A549 (cell line): ENCODE measurements around the gene ETFDH. TPM values are rescaled to one million over a fixed set of nuclear protein-coding genes. Genes with fewer than 3 reads are reported as not detected.

ENCODE experiments used
- ATAC-seq, 2 experiments: fragments of 200-7000 bp in 1 of 2; fragments of >200 bp in 1 of 2; cut with Nextera tagmentation in 1 of 2; cut with Tn5 transposase in 1 of 2; 3 replicates each; pipeline versions ENCODE4 v1.8.0 to v1.9.1; 2018 to 2020; ENCODE audit warnings: mild to moderate bottlenecking in 1 of 2, moderate library complexity in 1 of 2
- CTCF ChIA-PET: fragments of 300-600 bp; sonication (Branson Sonifier 250); formaldehyde crosslinking; extraction: SDS; loops from one replicate; lab custom pipeline; 2021; ENCODE audit warnings: antibody characterized with exemption, inconsistent platforms; lab: Yijun Ruan, JAX
- POLR2A ChIA-PET: fragments of 350-600 bp; formaldehyde crosslinking; extraction: SDS; loops from one replicate; lab custom pipeline; 2021; ENCODE audit warnings: antibody characterized with exemption, inconsistent platforms; lab: Yijun Ruan, JAX
- DNase-seq, 2 experiments: peaks; one replicate each; pipeline versions ENCODE4 v3.0.0 to v3.0.0-alpha.2; 2011 to 2016; ENCODE audit warnings: low read depth in 1 of 2, low spot score in 1 of 2
- FAIRE-seq: peaks from 2 replicates; lab custom pipeline; 2011; peaks lifted over from hg19 to GRCh38; lab: Jason Lieb, UNC
- H3K27ac ChIP-seq, 2 experiments: fragments of >200 bp; sonication (Bioruptor Twin); formaldehyde crosslinking; 3 replicates each; pipeline ENCODE4 v1.5.1; 2016 to 2017
- H3K4me1 ChIP-seq: fragments of >200 bp; sonication (Bioruptor Twin); formaldehyde crosslinking; 3 replicates; pipeline ENCODE4 v1.6.1; 2016
- H3K4me2 ChIP-seq: fragments of >200 bp; sonication (Bioruptor Twin); formaldehyde crosslinking; 3 replicates; pipeline ENCODE4 v1.6.1; 2016
- H3K4me3 ChIP-seq: fragments of >200 bp; sonication (Bioruptor Twin); formaldehyde crosslinking; 3 replicates; pipeline ENCODE4 v1.5.1; 2016
- H3K9me3 ChIP-seq: fragments of >200 bp; sonication (Bioruptor Twin); formaldehyde crosslinking; 3 replicates; pipeline ENCODE4 v1.6.1; 2016
- BHLHE40 ChIP-seq: IDR thresholded peaks from 2 replicates; pipeline ENCODE4 v1.6.1; 2012; ENCODE audit warnings: low read depth, low read length, inconsistent platforms
- CEBPB ChIP-seq, 2 experiments: fragments of >200 bp in 1 of 2; sonication (Bioruptor Twin) in 1 of 2; formaldehyde crosslinking in 1 of 2; IDR thresholded peaks; 2 replicates each; pipeline ENCODE4 v1.6.1; 2012 to 2016
- CHD2 ChIP-seq: fragments of 150-350 bp; IDR thresholded peaks from 2 replicates; pipeline ENCODE4 v1.6.1; 2014; ENCODE audit warnings: low read length; ENCODE audit not compliant: partially characterized antibody
- CTCF ChIP-seq: fragments of >200 bp; sonication (Bioruptor Twin); formaldehyde crosslinking; IDR thresholded peaks from 3 replicates; pipeline ENCODE4 v1.5.1; 2016
- ESRRA ChIP-seq: fragments of 150-350 bp; IDR thresholded peaks from 2 replicates; pipeline ENCODE4 v1.6.1; 2014; ENCODE audit warnings: mild to moderate bottlenecking, low read length, borderline replicate concordance
- FOSL2 ChIP-seq, 2 experiments: fragments of 450-650 bp in 1 of 2; fragments of >200 bp in 1 of 2; sonication (Bioruptor Twin) in 1 of 2; formaldehyde crosslinking; IDR thresholded peaks; 2 replicates each; pipeline versions ENCODE4 v1.5.0 to v1.6.1; 2016 to 2020; ENCODE audit warnings: mild to moderate bottlenecking in 1 of 2, moderate library complexity in 1 of 2
- GATA3 ChIP-seq: IDR thresholded peaks from 2 replicates; pipeline ENCODE4 v1.6.1; 2012; ENCODE audit warnings: borderline replicate concordance
- HOXB13 ChIP-seq: fragments of 250-450 bp; sonication (Bioruptor Pico); IDR thresholded peaks from 2 replicates; pipeline ENCODE4 v1.5.0; 2020; ENCODE audit warnings: low read depth, mild to moderate bottlenecking, moderate library complexity
- JUN ChIP-seq, 2 experiments: fragments of >200 bp; sonication (Bioruptor Twin); formaldehyde crosslinking; IDR thresholded peaks; 2 replicates in 1 of 2; 3 replicates in 1 of 2; pipeline ENCODE4 v1.6.1; 2016 to 2017
- KDM1A ChIP-seq: fragments of 200-600 bp; sonication (generic); IDR thresholded peaks from 2 replicates; pipeline ENCODE4 v1.6.1; 2016; ENCODE audit warnings: low read depth, mild to moderate bottlenecking
- MAZ ChIP-seq: fragments of 150-350 bp; IDR thresholded peaks from 2 replicates; pipeline ENCODE4 v1.6.1; 2014; ENCODE audit warnings: antibody characterized with exemption, low read depth, low read length, borderline replicate concordance
- NPAS2 ChIP-seq: fragments of 250-450 bp; sonication (Bioruptor Pico); IDR thresholded peaks from 2 replicates; pipeline ENCODE4 v1.8.0; 2022; ENCODE audit warnings: mild to moderate bottlenecking, moderate library complexity, borderline replicate concordance
- PHF8 ChIP-seq: fragments of 200-600 bp; sonication (generic); IDR thresholded peaks from 2 replicates; pipeline ENCODE4 v1.6.1; 2016; ENCODE audit warnings: low read depth, mild to moderate bottlenecking, antibody characterized with exemption, moderate library complexity, borderline replicate concordance
- POLR2A ChIP-seq: IDR thresholded peaks from 2 replicates; pipeline ENCODE4 v1.6.1; 2012; ENCODE audit warnings: mild to moderate bottlenecking, low read length
- RAD21 ChIP-seq, 2 experiments: fragments of >200 bp in 1 of 2; sonication (Bioruptor Twin) in 1 of 2; formaldehyde crosslinking in 1 of 2; IDR thresholded peaks in 1 of 2; conservative IDR thresholded peaks in 1 of 2; 2 replicates in 1 of 2; 3 replicates in 1 of 2; pipeline ENCODE4 v1.6.1; 2012 to 2018; ENCODE audit warnings: inconsistent platforms in 1 of 2
- RNF2 ChIP-seq: fragments of 200-600 bp; sonication (generic); IDR thresholded peaks from 2 replicates; pipeline ENCODE4 v1.6.1; 2016; ENCODE audit warnings: low read depth, mild to moderate bottlenecking, antibody characterized with exemption, moderate library complexity, borderline replicate concordance
- WGBS: methylation state at CpG from one replicate; pipeline ENCODE4 v1.1.6; 2017; ENCODE audit errors: missing lambda C conversion rate; 5-methylcytosine and 5-hydroxymethylcytosine counted together
- polyA minus RNA-seq: library from RNA; depleted of rRNA, polyadenylated mRNA; stranded (reverse); fragments of >200 nt; gene quantifications from 2 replicates; pipeline ENCODE4 v1.2.3, GENCODE V29; 2011; rRNA and poly(A)+ RNA removed
- polyA plus RNA-seq, 4 experiments: library from polyadenylated mRNA; depleted of rRNA in 3 of 4; stranded (reverse); fragments of >200 nt; fragmentation: RNase III in 1 of 4; extraction: RNeasy Plus Mini Kit Qiagen cat#74134 plus additional on column Dnase treatment in 1 of 4; gene quantifications; 2 replicates in 3 of 4; 3 replicates in 1 of 4; pipeline ENCODE4 v1.2.3, GENCODE V29; 2011 to 2017
- TF ChIP-seq, protein P1 (sequence below): IDR thresholded peaks from 2 replicates; pipeline ENCODE4 v1.6.1; 2012
- TF ChIP-seq, protein P2 (sequence below): fragments of 200-600 bp; sonication (generic); IDR thresholded peaks from 2 replicates; pipeline ENCODE4 v1.6.1; 2016; ENCODE audit warnings: antibody characterized with exemption, mild to moderate bottlenecking, moderate library complexity

Gene ETFDH
- 13.4 and 15.7 TPM in 2 replicates for polyA plus RNA-seq (2011; rRNA removed)
- polyA plus RNA-seq (2012; cell fraction: cytosol; rRNA removed) = 5.8 and 6.0 TPM in 2 replicates
- polyA plus RNA-seq (2012; cell fraction: nucleus; rRNA removed) = 5.6 and 8.1 TPM in 2 replicates
- polyA plus RNA-seq (2017; fragmentation: RNase III; extraction: RNeasy Plus Mini Kit Qiagen cat#74134 plus additional on column Dnase treatment) = 6.7 to 9.4 TPM (median 7.9 TPM) in 3 replicates
- 2.6 and 5.1 TPM in 2 replicates for polyA minus RNA-seq

- peak within 1 kb of the TSS; percentile 94 for H3K4me2 ChIP-seq
- DNase-seq (peak; percentile 93 to 99), FAIRE-seq (no peak), ATAC-seq (peak; percentile 90 to 94)
- H3K4me1 ChIP-seq = peaks cover 12% of the 10 kb centered on the region; the same call in 2 of the 3 replicates
- WGBS = 0% methylated on average over 43 of the region's 60 CpGs
- ChIA-PET POLR2A (no interaction called here), CTCF (interaction anchor here (0.5 to 1.3 kb wide), 4 partner anchors 11 to 66 kb away, joined by 3 to 4 read pairs (median 3); no protein-coding TSS in a partner anchor)
- H3K9me3 ChIP-seq = no peaks in the 10 kb centered on the region
- TF ChIP-seq, protein P1, sequence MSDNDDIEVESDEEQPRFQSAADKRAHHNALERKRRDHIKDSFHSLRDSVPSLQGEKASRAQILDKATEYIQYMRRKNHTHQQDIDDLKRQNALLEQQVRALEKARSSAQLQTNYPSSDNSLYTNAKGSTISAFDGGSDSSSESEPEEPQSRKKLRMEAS = peak; percentile 62; the same call in 1 of the 2 replicates
- peak in 1 of 2 experiments; percentile 14; a peak in 1 of 5 replicates for TF ChIP-seq RAD21 (conservative IDR thresholded peaks at IDR 0.05 in 1 of 2, IDR thresholded peaks at IDR 0.05 in 1 of 2)
- TF ChIP-seq NPAS2 (CRISPR knock-in tag) = no peak
- TF ChIP-seq PHF8 = peak; percentile 67; the same call in 1 of the 2 replicates
- no peak for TF ChIP-seq RNF2
- TF ChIP-seq BHLHE40 = no peak
- TF ChIP-seq FOSL2 (IDR thresholded peaks at IDR 0.05) = no peak
- peak; percentile 66; the same call in 1 of the 2 replicates for TF ChIP-seq FOSL2 (CRISPR knock-in tag; IDR thresholded peaks at IDR 0.05)
- peak; percentile 63 for TF ChIP-seq CTCF
- peak in 1 of 2 experiments; percentile 48; a peak in 1 of 5 replicates for TF ChIP-seq JUN (IDR thresholded peaks at IDR 0.05)
- peak; percentile 83 to 94 for TF ChIP-seq CEBPB (IDR thresholded peaks at IDR 0.05)
- TF ChIP-seq, protein P2, sequence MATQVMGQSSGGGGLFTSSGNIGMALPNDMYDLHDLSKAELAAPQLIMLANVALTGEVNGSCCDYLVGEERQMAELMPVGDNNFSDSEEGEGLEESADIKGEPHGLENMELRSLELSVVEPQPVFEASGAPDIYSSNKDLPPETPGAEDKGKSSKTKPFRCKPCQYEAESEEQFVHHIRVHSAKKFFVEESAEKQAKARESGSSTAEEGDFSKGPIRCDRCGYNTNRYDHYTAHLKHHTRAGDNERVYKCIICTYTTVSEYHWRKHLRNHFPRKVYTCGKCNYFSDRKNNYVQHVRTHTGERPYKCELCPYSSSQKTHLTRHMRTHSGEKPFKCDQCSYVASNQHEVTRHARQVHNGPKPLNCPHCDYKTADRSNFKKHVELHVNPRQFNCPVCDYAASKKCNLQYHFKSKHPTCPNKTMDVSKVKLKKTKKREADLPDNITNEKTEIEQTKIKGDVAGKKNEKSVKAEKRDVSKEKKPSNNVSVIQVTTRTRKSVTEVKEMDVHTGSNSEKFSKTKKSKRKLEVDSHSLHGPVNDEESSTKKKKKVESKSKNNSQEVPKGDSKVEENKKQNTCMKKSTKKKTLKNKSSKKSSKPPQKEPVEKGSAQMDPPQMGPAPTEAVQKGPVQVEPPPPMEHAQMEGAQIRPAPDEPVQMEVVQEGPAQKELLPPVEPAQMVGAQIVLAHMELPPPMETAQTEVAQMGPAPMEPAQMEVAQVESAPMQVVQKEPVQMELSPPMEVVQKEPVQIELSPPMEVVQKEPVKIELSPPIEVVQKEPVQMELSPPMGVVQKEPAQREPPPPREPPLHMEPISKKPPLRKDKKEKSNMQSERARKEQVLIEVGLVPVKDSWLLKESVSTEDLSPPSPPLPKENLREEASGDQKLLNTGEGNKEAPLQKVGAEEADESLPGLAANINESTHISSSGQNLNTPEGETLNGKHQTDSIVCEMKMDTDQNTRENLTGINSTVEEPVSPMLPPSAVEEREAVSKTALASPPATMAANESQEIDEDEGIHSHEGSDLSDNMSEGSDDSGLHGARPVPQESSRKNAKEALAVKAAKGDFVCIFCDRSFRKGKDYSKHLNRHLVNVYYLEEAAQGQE = peak; percentile 41; the same call in 1 of the 2 replicates
- 0 out of 2 replicates have a peak, but pooled peaks have one; percentile 13 for TF ChIP-seq GATA3
- TF ChIP-seq ESRRA = no peak
- peak within 1 kb of the TSS; percentile 85 for H3K4me3 ChIP-seq
- H3K27ac ChIP-seq = peak within 1 kb of the TSS; percentile 74 to 88
These were observed at the start of gene ETFDH for GRCh38 chr4:158671915-158672806. TSS of gene ETFDH (plus strand) at chr4:158672296. CDS start at chr4:158672457, 161 bp downstream.

DNA sequence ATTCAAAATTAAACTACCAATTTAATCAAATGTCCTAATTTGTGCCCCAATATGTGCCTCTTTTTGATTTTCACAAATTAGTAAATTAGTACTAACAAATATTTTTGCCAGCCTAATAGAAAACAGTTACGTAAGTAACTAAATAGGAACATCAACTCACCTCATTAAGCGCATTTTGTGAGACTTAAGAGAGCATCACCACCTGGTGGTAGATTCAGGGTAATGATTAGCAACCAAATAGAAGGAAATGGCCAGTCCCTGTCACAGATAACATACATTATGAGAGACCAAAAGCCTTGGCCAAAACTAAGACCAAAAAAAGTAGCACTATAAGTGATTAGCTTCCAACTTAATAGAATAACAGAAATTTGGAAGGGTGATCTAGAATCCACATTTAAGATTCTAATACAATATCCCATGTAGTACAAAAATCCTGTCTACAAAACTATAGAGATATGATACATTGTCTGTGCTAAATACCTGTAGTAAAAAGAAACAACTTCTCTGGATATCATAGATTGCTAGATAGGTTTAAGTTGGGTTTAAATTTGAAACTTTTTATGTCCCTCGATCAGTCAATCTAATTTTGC lies 47.1 kb upstream of the ETFDH start:
- H3K4me1 ChIP-seq = no peaks in the 10 kb centered on the region
- DNase-seq = peak; percentile 6 to 70
- peak; percentile 70 to 75; a peak in 4 of 6 replicates for ATAC-seq
- no peak for FAIRE-seq
- POLR2A ChIA-PET = no interaction called here
- H3K27ac ChIP-seq = no peak overlapping the region
- H3K4me2 ChIP-seq = no peak overlapping the region; the same call in 2 of the 3 replicates
- no peaks in the 10 kb centered on the region for H3K9me3 ChIP-seq
- WGBS = 5% methylated on average over 3 of the region's 3 CpGs
- no peak overlapping the region for H3K4me3 ChIP-seq
- CTCF ChIA-PET = interaction anchor here (0.6 to 5.0 kb wide), 9 partner anchors 9 to 822 kb away, joined by 3 to 46 read pairs (median 3); no protein-coding TSS in a partner anchor
- TF ChIP-seq KDM1A (no peak), MAZ (no peak), CTCF (peak; percentile 76), POLR2A (no peak), CHD2 (no peak), HOXB13 (CRISPR knock-in tag) (no peak)
- TF ChIP-seq, protein P2 = no peak
